ENCODE data around the gene TGIF1. TPM values are rescaled to one million over a fixed set of nuclear protein-coding genes. Genes with fewer than 3 reads are reported as not detected.

TGIF1 gene
- total RNA-seq, 2 experiments from 2014 or later = 54.6 to 55.4 TPM

GRCh38 chr18:3494245-3494526, 44.2 kb downstream of the TGIF1 start:
- DNase-seq (no peak), ATAC-seq (ENCODE audit: poor library complexity) (no peak)
- ChIA-PET CTCF (no interaction called here), POLR2A (interaction anchor here (1.7 kb wide), 1 partner anchor 100 kb away, joined by 6 read pairs; no protein-coding TSS in a partner anchor)
- H3K27ac ChIP-seq (ENCODE audit: low read depth in 1 of 2, low read length in 2 of 2) = no peak overlapping the region
- Mint-ChIP-seq H3K4me1 (ENCODE audit: low read depth) (peaks cover 6% of the 10 kb centered on the region), H3K4me3 (no peak overlapping the region), H3K27ac (no peak overlapping the region), H3K36me3 (ENCODE audit: low read depth) (no peaks in the 10 kb centered on the region), H3K27me3 (peaks cover 38% of the 10 kb centered on the region), H3K9me3 (no peaks in the 10 kb centered on the region)
- no peaks in the 10 kb centered on the region for H3K4me1 ChIP-seq (ENCODE audit: insufficient read depth, low read length)
- H3K4me3 ChIP-seq (ENCODE audit: low read length) = no peak overlapping the region
- no peaks in the 10 kb centered on the region for H3K9me3 ChIP-seq (ENCODE audit: control insufficient read depth in 1 of 2, insufficient read depth in 1 of 2, low read length in 2 of 2)
- H3K36me3 ChIP-seq (ENCODE audit: insufficient read depth, low read length) = no peaks in the 10 kb centered on the region
- no peak for TF ChIP-seq CTCF (IDR thresholded peaks at IDR 0.05)
- intact Hi-C loops (cut with DNase I, micrococcal nuclease) = no loop called here
- H3K27me3 ChIP-seq (ENCODE audit: control insufficient read depth in 1 of 2, insufficient read depth in 2 of 2, low read length in 2 of 2) = peaks cover 9% of the 10 kb centered on the region in 2 experiments

GRCh38 chr18:3494569-3494968, 44.6 kb downstream of the TGIF1 start:
- Histone ChIP-seq H3K36me3 (ENCODE audit: insufficient read depth, low read length) (no peaks in the 10 kb centered on the region), H3K4me3 (ENCODE audit: low read length) (no peak overlapping the region), H3K9me3 (ENCODE audit: control insufficient read depth in 1 of 2, insufficient read depth in 1 of 2, low read length in 2 of 2) (no peaks in the 10 kb centered on the region), H3K27ac (ENCODE audit: low read depth in 1 of 2, low read length in 2 of 2) (no peak overlapping the region), H3K4me1 (ENCODE audit: insufficient read depth, low read length) (peaks cover 3% of the 10 kb centered on the region), H3K27me3 (ENCODE audit: control insufficient read depth in 1 of 2, insufficient read depth in 2 of 2, low read length in 2 of 2) (peaks cover 12 to 13% of the 10 kb centered on the region in 2 experiments)
- ChIA-PET CTCF (no interaction called here), POLR2A (interaction anchor here (1.7 kb wide), 1 partner anchor 99 kb away, joined by 6 read pairs; no protein-coding TSS in a partner anchor)
- H3K9me3 Mint-ChIP-seq = no peaks in the 10 kb centered on the region
- peaks cover 42% of the 10 kb centered on the region for H3K27me3 Mint-ChIP-seq
- ATAC-seq (ENCODE audit: poor library complexity) = no peak
- H3K4me1 Mint-ChIP-seq (ENCODE audit: low read depth) = peaks cover 9% of the 10 kb centered on the region
- TF ChIP-seq CTCF (IDR thresholded peaks at IDR 0.05) = no peak
- no peak for DNase-seq
- no peak overlapping the region for H3K27ac Mint-ChIP-seq
- intact Hi-C loops (cut with DNase I, micrococcal nuclease) = no loop called here
- H3K4me3 Mint-ChIP-seq = no peak overlapping the region
- no peaks in the 10 kb centered on the region for H3K36me3 Mint-ChIP-seq (ENCODE audit: low read depth)

GRCh38 chr18:3495691-3496430, 45.9 kb downstream of the TGIF1 start:
- H3K4me3 Mint-ChIP-seq = no peak overlapping the region
- Histone ChIP-seq H3K27ac (ENCODE audit: low read depth in 1 of 2, low read length in 2 of 2) (no peak overlapping the region), H3K9me3 (ENCODE audit: control insufficient read depth in 1 of 2, insufficient read depth in 1 of 2, low read length in 2 of 2) (no peaks in the 10 kb centered on the region), H3K27me3 (ENCODE audit: control insufficient read depth in 1 of 2, insufficient read depth in 2 of 2, low read length in 2 of 2) (peaks cover 22 to 25% of the 10 kb centered on the region in 2 experiments), H3K36me3 (ENCODE audit: insufficient read depth, low read length) (no peaks in the 10 kb centered on the region), H3K4me1 (ENCODE audit: insufficient read depth, low read length) (peaks cover 6% of the 10 kb centered on the region), H3K4me3 (ENCODE audit: low read length) (no peak overlapping the region)
- peaks cover 15% of the 10 kb centered on the region for H3K4me1 Mint-ChIP-seq (ENCODE audit: low read depth)
- H3K27me3 Mint-ChIP-seq = peaks cover 55% of the 10 kb centered on the region
- H3K9me3 Mint-ChIP-seq = no peaks in the 10 kb centered on the region
- no peak overlapping the region for H3K27ac Mint-ChIP-seq
- ChIA-PET CTCF (no interaction called here), POLR2A (interaction anchor here (1.1 kb wide), 1 partner anchor 9 kb away, joined by 3 read pairs; no protein-coding TSS in a partner anchor)
- intact Hi-C loops (cut with DNase I, micrococcal nuclease) = no loop called here
- peak in 3 of 14 experiments; percentile 20 to 32 (median 28) for DNase-seq
- H3K36me3 Mint-ChIP-seq (ENCODE audit: low read depth) = no peaks in the 10 kb centered on the region
- ATAC-seq (ENCODE audit: poor library complexity) = peak; percentile 37
- no peak for TF ChIP-seq CTCF (IDR thresholded peaks at IDR 0.05)
